Embryonic facial prominence (tissue), 1 donor: ENCODE results near the gene ZFP3.
A peak's percentile ranks its signal among the peaks of the same experiment; 100 is the strongest.
"Not testable (repeated sequence)": the region's sequence is repeated elsewhere in the genome, so short reads cannot be mapped to it uniquely, and the experiment has no call there.

Source experiments
- DNase-seq: peaks from one replicate; pipeline ENCODE4 v3.0.0-alpha.2; 2016; ENCODE audit errors: extremely low spot score

The ZFP3 gene

GRCh38 chr17:5077781-5078105, 524 bp upstream of the ZFP3 start:
- DNase-seq = no peak

GRCh38 chr17:5080591-5080990, 2.3 kb downstream of the ZFP3 start:
- DNase-seq = no peak

- no peak for DNase-seq
Measured at GRCh38 chr17:5092218-5093010, 14.1 kb downstream of the ZFP3 start.

GRCh38 chr17:5096731-5097100, 18.4 kb downstream of the ZFP3 start:
- DNase-seq = no peak

GRCh38 chr17:5097101-5097834, 19.0 kb downstream of the ZFP3 start:
- DNase-seq = peak; percentile 40

- DNase-seq = no peak
Measured at GRCh38 chr17:5099271-5099670, 21.0 kb downstream of the ZFP3 start.

GRCh38 chr17:5100832-5101231, 22.6 kb downstream of the ZFP3 start:
- DNase-seq = no peak

GRCh38 chr17:5110816-5111215, 32.5 kb downstream of the ZFP3 start:
- no peak for DNase-seq

- DNase-seq = peak; percentile 58
Measured at GRCh38 chr17:5111402-5112204, 33.3 kb downstream of the ZFP3 start, which contains the start of gene ZNF232. ZNF232 (minus strand) TSS chr17:5111878; CDS start chr17:5111822, 56 bp downstream.

GRCh38 chr17:5115673-5116651, 37.7 kb downstream of the ZFP3 start, which contains the start of gene USP6:
USP6 (plus strand) TSS chr17:5116032; CDS start chr17:5130368, 14,336 bp downstream.
- no peak for DNase-seq

- DNase-seq = no peak
Measured at GRCh38 chr17:5118219-5118618, 40.0 kb downstream of the ZFP3 start.

- no peak for DNase-seq
Measured at GRCh38 chr17:5120036-5120435, 41.8 kb downstream of the ZFP3 start.

GRCh38 chr17:5120436-5121185, 42.3 kb downstream of the ZFP3 start:
- DNase-seq = not testable (repeated sequence)

GRCh38 chr17:5121186-5121841, 43.0 kb downstream of the ZFP3 start:
- no peak for DNase-seq

- DNase-seq = not testable (repeated sequence)
Measured at GRCh38 chr17:5122056-5122455, 43.8 kb downstream of the ZFP3 start.

- DNase-seq = no peak
Measured at GRCh38 chr17:5122586-5123342, 44.5 kb downstream of the ZFP3 start.

- no peak for DNase-seq
Measured at GRCh38 chr17:5123343-5124124, 45.3 kb downstream of the ZFP3 start.

GRCh38 chr17:5124125-5124760, 46.0 kb downstream of the ZFP3 start:
- not testable (repeated sequence) for DNase-seq
